GM19035 (cell line): ENCODE data around the gene COMMD4.

Experiments used
- ATAC-seq: cut with Tn5 transposase; IDR thresholded peaks from one replicate; pipeline ENCODE4 v1.9.1; 2021; ENCODE audit not compliant: unreplicated experiment

Gene COMMD4

DNA sequence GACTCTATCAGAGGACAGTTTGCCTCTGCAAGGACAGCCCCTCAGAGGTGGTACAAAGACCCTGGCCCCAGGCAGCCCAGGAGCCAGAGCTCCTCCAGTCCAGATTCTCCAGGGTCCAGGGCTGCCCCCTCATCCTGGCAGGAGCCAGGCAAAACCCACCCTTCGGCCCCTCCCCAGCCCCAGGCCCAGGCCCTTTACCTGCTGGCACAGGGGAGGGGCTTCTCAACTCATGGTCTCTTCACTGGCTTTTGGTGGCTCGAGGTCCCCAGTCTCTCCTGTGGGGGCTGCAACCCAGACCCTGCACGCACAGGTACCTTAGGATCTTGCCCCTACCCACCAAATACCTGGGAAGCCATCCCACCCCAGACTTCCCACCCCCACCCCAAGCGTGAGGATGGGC, 19.5 kb downstream of the COMMD4 start:
- no peak for ATAC-seq

DNA sequence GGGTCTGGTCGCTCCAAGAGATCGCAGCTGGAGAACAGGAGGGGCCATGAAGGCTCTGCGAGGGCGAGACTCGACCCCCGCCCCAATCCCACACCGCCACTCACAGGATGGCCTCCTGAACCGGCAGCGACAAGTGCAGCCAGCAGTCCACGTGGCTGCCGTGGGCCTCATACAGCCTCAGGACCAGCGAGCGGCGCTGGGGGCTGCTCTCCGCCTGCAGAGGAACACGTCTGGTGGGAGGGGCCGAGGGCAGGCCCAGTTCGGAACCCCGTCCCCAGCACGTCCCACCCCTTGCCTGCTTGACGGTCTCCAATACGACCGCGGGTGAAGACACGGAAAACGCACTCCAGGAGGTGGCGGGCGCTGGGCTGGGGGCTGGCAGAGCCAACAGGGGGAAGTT, 20.1 kb downstream of the COMMD4 start:
- no peak for ATAC-seq

DNA sequence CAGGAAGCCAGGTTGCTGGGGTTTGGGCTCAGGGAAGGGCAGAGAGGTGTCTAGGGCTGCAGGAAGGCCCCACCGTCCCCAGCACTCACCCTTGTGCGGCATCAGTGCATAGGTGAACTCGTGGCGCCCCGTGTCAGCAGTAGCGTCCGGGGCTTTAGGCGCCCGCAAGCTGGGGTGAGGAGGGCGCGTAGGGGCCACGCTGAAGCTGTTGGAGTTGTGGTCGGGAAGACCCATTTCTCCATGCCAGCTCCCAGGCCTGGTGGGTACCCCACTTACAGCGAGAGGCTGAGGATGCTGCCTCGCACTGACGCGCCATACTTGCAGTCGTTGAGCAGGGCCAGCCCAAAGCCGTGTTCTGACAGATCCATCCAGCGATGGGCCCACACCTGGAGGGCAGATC, 20.7 kb downstream of the COMMD4 start:
- no peak for ATAC-seq

DNA sequence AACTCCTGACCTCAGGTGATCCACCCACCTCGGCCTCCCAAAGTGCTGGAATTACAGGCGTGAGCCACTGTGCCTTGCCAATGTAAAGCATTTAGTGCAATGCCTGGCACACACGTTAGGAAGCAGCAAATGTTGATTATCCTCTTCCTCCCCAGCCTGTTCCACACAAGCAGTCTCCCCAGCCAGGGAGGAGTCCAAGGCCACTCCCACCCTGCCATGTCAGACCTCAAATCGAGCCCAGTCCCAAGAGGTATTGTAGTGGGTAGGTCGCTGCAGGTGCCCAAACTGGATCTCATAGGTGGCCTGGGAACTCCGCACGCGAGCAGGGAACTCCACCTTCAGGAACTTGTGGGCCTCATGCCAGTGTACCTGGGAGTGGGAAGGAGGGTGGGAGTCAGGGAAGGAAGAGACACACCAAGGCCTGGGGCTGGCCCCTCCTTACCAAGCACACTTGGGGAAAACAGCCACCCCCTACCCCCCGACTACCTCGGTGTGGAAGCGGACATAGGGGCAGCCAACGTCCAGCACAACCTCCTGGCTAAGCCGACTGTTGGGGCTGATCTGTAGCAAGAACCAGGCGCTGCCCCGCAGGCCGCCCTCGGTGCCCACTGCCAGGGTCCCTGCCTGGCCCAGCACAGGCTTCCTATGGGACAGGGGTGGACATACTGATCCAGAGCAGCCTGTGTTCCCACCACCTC, 22.3 kb downstream of the COMMD4 start:
- ATAC-seq = no peak

DNA sequence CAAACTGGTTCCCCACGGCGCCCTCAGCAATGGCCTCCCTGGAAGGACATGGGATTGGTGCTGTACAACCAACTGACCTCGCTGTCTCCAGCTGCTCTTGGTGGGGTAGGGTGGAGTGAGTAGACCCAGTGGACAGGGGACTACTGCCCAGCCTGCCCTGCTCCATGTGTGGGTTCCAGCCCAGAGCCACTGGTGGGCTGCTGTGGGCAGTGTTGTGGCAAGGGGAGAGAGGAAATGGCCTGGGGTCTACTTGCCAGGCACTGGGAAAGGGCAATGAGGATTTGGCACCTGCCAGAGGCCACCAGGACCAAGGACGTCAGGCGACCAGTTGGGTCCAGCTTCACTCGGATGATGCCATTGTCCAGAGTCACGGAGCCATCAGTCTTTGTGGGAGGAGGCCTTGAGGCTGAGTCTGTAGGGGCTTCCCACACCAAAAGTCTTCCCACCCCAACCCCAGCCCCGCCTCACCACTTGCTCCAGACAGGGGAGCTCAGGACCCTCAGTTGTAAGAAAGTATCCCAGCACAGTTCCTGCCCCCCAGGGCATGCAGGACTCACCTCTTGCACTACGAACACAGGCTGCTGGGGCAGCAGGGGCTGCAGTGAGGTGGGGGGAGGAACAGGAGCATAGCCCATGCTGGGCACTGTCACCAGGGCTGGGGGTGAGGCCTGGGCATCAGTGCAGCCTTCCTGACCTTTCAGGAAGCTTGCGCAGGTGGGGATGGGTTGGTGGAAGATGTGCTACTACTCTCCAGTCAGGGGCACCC, 23.1 kb downstream of the COMMD4 start:
- ATAC-seq = no peak

DNA sequence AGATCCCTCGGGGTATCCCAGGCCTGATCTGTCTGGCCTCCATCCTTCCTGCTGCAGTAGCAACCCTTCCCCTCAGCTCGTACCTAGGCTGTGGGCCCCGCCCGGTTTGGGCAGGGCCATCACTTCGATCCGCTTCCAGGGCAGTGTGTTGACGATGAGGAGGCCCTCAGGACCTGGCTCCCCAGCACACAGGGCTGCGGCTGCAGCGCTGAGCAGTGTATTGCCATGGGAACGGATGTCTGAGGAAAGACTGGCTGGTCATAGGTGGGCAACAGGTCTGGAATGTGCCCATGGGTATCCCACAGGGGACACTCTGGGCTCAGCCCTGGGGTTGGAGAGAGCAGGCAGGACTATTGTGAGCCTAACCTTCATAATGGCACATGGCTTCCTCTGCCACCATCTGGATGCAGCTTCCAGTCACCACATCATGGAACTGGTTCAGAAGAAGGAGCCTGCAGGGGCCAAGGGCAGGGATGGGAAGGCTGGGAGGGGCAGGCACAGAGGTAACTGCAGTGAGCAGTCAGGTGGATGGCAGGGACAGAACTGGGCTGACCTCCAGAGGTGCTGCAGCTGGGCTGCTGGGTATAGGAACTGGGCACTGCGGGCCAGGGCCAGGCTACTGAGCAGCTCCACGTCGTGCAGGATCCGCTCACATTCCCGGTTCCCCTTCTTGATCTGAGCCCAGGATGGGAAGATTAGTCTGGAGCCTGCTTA, 23.8 kb downstream of the COMMD4 start:
- ATAC-seq = no peak

DNA sequence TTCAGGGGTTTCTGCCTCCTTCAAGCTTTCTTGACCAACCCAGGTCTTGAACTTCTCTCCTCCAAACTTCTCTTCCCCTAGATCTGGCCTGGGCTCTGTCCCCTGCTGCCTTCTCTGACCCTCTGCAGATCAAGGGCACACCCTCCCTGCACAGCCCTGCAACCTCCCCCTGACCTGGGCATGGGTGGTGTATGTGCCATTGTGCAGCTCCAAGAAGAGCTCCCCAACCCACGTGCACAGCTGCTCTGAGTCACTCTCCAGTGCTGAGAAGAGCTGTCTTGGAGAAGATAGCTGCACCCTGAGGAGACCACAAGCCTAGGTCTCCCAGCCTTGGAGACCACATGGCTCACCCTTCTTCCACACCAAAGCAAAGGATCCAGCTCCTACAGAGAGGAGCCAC, 24.5 kb downstream of the COMMD4 start:
- ATAC-seq = no peak

DNA sequence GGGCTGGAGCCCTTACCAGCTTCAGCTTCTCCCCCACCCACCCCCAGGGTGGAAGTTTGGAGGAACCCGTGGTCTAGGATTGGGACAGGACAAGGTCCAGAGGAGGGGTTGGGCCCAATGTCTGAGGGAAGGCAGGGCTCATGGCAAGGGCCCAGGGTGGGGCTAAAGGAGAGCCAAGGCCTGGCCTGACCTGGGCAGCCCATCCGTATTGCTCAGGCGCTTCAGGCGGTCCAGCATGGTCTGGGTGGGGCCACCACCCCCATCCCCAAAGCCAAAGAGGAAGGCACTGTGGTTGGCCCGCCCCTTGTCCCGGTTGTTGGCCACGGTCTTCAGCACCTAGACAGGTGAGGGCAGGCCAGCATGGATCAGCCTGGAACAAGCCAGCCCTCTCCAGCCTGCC, 25.0 kb downstream of the COMMD4 start:
- no peak for ATAC-seq

DNA sequence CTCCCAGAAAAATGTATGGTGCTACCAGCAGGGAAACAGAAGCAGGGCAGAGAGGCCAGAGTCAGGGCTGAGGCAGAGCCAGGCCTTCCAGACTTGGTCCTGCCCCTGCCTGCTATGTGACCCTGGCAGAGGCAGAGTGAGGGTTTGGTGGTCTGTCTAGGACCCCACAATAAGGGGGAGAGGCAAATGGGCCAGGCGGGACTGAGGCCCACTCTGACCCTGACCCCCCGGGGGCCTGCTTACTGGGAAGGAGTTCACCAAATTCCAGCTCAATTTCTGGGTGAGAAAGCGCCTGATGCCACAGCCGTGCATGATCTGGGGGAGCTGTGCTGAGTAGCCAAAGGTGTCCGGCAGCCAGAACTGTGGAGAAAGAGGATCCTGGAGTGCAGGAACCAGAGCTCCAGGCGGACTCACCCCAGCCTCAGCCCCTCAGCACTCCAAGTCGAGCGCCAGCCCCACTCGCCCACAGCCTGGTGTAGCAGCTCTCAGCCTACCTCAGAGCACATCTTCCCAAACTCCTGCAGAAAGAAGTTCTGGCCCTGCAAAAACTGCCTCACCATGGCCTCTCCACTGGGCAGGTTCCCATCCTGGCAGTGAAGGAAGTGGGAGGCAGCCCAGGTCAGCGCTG, 25.6 kb downstream of the COMMD4 start:
- ATAC-seq = no peak

DNA sequence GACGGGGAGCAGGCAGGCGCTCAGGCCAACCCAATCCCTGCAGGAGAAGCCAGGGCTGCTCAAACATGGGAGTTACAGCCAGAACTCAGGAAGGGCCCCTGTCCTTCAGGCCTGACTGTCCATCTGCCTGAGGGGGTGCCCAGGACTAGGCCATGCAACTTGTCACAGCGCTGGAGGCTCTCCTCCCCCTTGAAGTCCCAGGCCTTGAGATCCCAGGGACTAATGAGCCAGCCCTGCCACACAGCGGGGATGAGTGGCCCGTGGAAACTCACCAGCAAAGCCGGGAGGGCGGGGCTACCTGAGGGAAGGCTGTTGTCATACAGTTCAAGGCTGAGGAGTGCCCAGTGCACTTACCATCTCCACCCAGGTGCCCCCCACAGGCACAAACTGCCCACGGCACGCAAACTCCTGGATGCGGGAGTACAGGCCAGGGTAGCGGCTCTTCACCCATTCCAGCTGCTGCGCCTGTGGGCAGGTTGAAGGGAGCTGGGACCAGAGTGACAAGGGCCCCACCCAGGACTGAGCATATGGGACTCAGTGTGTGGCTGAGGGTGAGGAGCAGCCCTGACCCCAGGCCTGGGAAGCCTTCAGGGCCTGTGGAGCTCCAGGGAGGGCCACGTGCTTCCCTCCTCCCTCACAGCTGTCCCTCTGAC, 26.3 kb downstream of the COMMD4 start:
- ATAC-seq = no peak

DNA sequence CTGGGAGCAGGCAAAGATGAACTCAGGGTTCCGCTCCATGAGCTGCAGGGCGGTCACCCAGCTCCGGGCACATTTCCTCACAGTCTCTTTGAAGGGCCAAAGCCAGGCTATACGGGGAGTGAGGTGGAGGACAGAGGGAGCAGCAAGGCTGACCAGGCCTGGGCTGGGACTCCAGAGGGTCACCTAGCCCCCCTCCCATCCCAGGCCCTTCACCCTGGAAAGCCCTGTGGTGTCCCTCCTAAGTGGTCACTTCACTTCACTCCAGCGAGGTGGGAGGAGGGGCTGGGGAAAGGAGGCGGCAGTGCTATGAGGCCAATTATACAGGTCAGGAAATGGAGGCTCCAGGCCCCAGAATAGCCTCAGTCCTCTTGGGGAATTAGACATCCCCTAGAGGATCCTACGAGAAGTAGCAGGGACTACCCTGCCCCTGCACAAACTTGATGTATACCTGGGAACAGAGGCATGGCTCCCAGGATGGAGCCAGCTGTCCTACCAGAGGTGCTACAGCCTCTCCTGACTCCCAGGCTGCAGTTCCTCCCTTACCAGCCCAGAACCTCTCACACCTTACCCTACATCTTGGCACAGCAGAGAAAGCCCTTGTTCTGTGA, 26.9 kb downstream of the COMMD4 start:
- ATAC-seq = no peak

DNA sequence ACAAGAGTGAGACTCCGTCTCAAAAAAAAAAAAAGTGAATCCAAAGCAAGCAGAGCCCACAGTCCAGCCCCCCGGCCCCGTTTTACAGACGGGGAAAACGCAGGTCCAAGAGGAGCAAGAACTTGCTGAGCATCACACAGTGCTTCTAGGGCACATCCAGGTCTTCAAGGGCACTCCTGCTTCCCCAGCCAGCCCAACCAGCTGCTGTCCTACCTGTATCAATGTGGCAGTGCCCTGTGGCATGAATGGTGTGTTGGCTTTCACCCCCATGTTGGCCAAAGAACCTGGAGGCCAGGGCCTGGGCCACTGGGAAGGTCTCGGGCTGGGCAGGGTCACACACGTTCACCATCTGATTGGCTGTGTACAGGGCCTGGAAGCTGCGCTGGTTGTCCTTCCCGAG, 27.9 kb downstream of the COMMD4 start:
- ATAC-seq = no peak

DNA sequence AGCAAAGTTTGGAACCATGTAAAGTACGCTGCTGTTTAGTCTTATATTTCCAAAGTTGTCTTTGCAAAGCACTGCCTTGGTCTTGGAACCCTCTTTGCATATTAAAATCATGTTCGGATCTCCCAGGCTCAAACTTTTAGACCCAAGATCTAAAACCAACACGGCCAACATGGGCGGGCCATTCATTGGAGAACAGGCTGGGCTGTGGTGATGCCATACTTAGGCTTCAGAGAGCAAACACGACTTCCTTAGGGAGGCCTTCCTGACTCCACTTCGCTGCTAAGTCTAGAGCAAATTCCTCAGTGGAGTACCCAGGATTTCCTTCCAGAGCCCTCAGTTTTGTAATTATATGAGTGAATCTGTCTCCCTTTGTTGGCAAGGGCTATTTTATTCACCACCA, 29.0 kb downstream of the COMMD4 start:
- no peak for ATAC-seq

DNA sequence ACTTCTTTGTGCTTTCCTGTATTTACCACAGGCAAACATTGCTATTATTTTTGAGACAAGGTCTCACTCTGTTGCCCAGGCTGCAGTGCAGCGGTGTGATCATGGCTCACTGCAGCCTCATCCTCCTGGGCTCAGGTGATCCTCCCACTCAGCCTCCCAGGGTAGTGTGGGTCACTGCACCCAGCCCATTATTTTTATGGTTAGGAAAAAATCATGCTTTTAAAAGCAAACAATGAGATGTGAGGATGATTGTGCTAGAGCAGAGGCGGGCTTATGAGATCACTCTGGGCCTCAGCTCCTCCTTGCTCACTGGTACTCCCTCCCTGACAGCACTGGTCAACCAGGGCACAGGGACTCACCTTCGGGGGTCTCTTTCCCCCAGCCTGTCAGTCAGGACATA, 30.3 kb downstream of the COMMD4 start:
- no peak for ATAC-seq

DNA sequence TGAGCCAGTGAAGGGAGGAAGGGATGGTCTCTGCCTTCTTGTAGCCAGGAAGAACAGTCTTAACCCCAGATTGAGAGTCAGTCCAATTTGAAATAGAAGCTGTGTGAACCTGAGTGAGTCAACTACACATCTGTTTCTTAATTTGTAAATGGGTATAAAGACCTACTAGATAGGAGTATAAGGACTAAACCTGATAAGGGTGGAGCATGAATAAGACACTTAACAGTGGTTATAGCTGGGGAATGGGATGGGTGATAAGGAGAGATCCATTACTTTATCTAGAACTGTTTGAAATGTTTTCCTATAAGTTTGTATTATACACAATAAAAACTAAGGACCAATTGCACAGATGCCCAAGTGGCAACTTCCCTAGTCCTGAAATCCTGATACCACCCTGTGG, 31.1 kb downstream of the COMMD4 start:
- ATAC-seq = no peak

DNA sequence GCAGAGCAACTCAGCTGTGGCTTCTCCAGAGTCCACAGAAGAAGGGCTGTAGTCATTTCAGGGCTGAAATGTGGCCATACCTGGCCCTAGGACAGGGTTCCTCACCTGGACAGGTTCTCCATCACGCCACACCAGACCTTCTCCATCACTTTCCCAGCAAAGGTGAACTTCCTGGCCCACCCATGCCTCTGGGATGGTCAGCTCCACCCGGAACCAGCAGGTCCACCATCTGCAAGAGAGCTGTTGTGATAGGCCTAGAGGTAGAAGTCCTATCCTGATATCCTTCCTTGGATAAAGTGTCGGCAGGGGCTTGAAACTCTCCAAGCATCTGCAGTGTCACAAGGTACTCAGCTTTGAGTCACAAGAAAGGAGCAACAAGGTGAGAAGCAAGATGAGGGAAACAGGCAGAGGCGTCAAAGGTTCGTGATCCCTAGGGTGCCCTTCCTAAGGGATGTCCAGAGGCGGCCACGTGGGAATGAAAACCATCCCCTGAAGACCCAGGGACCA, 31.6 kb downstream of the COMMD4 start:
- ATAC-seq = no peak

DNA sequence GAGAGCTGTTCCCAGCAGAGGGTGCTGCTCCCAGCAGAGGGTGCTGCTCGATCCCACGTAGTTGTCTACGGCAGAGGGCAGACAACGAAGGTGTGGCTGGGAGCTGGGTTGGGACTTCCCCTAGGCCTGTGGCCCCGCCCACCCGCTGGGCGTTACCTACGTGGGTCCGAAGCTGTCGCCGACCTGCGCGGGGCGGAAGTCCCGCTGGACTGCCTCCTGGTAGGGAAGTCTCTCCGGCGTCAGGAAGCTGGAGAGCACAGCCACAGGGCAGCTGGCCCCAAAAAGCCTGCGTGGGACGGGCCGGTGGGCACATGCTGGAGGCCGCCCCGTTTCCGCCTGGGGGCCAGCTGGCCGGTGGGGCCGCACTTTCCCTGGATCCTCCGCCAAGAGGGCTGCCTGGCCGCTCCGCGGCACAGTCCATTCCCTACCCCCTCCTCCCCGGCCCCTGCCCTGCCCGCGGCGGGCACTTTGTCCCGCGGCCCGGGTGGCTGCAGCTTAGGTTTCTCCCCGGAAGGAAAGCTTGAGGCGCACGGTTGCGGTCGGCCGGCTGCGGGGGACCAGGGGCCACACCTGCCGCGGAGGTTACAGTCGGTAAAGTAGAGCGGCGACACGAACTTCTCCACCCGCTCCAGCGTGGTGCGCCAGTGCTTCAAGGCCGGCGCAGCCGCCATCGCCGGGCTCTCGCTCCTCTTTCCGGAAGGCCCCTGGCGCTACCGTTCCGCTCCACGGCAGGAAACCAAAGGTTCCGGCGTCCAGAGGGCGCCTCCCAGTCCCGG, 32.2 kb downstream of the COMMD4 start, which contains the start of gene MAN2C1:
Gene MAN2C1, minus strand, starts transcription at position 695 of the 776 bp plus-strand sequence. Its CDS starts 24 bp downstream, at position 671.
- ATAC-seq = peak; percentile 89

DNA sequence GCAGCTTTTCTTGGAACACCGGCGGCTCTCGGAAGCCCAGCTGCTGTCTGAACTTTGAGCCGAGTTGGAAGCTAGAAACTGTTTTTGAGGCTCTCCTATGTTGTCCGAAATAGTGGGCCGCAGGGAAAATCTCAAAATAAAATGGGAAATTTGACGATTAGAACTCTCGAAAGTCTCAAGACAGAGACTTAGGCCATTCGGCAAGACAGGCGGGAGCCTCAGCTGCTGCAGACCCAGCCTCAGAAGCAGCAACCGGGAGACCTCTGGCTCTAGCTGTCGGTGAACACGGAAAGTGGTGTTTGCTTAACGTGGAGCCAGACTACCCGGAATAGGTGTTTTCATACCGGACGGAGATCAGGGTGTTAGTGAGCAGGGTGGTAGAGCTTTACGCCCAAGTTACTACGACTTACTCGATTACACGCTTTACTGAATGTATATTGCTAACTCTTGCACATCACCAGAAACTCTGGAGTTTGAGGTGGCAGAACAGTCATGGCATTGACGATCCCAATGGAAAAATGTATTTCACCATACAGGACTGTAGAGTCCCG, 32.9 kb downstream of the COMMD4 start:
- ATAC-seq = no peak

DNA sequence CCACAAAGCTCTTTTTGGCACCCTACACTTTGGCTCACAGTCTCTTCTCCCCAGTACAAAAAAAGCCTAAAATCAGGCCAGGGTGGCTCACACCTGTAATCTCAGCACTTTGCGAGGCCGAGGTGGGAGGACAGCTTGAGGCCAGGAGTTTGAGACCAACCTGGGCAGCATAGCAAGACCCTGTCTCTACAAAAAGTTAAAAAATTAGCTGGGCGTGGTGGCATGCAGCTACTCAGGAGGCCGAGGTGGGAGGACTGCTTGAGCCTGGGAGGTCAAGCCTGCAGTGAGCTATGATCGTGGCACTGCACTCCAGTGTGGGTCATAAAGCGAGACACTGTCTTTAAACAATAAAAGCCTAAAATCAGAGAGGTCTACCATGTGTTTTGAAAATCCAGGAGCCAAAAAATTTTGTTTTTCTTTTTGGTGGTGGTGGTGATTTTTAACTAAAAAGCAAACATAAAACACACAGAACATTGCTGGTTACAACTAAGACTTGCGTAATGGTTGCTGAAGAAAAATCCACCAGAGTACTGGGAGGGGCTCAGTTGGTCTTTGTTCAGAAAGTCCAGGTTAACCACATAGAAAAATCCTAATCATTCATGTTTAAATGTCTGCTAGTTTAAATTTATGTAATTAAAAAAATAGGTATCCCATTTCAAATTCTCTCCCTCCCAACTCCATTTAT, 34.2 kb downstream of the COMMD4 start:
- ATAC-seq = no peak
